Measurements from ENCODE around the gene PLPPR3. TPM values are rescaled to one million over a fixed set of nuclear protein-coding genes. Genes with fewer than 3 reads are reported as not detected.

Gene PLPPR3
- polyA plus RNA-seq, 1 donor (not counting 4 experiments of a cell fraction or from before 2014, with no cell fraction given): not detected

- Histone ChIP-seq H3K9me1 (ENCODE audit: control insufficient read depth, extremely low read depth, insufficient read depth, low read length) (no peaks in the 10 kb centered on the region), H3K36me3 (ENCODE audit: control insufficient read depth in 2 of 2, extremely low read depth in 1 of 2, insufficient read depth in 2 of 2, low read length in 2 of 2) (no peaks in the 10 kb centered on the region), H2AFZ (ENCODE audit: control insufficient read depth, low read length) (no peak overlapping the region), H4K20me1 (ENCODE audit: control insufficient read depth, extremely low read depth, insufficient read depth, low read length) (no peaks in the 10 kb centered on the region), H3K27me3 (ENCODE audit: control insufficient read depth, extremely low read depth, insufficient read depth, low read length) (peaks cover 11% of the 10 kb centered on the region), H3K9me3 (ENCODE audit: control insufficient read depth, low read depth, low read length) (no peaks in the 10 kb centered on the region), H3K27ac (ENCODE audit: control insufficient read depth, insufficient read depth, low read length) (no peak overlapping the region), H3K9ac (ENCODE audit: control insufficient read depth, extremely low read depth, insufficient read depth, low read length) (no peak overlapping the region), H3K79me2 (ENCODE audit: control insufficient read depth, insufficient read depth, low read length) (no peaks in the 10 kb centered on the region), H3K4me3 (ENCODE audit: control insufficient read depth in 2 of 3, extremely low read depth in 1 of 3, insufficient read depth in 2 of 3, low read depth in 1 of 3, low read length in 3 of 3) (no peak overlapping the region), H3K4me1 (ENCODE audit: control insufficient read depth, extremely low read depth, insufficient read depth, low read length) (no peaks in the 10 kb centered on the region), H3K4me2 (ENCODE audit: control insufficient read depth, extremely low read depth, insufficient read depth, low read depth, low read length) (no peak overlapping the region)
- no peak for TF ChIP-seq CTCF (optimal IDR thresholded peaks at IDR 0.05 in 1 of 3, IDR thresholded peaks at IDR 0.05 in 1 of 3, conservative IDR thresholded peaks at IDR 0.05 in 1 of 3; ENCODE audit: extremely low read depth in 1 of 3, insufficient read depth in 2 of 3, low read length in 3 of 3)
- no peak for TF ChIP-seq EZH2 (IDR thresholded peaks at IDR 0.05; ENCODE audit: low read length)
- dilution Hi-C loops (cut with MboI; ENCODE audit: extremely low pct_ligation_motif_present, low sequenced_read_pairs): no loop called here
- FAIRE-seq (no peak), DNase-seq (ENCODE audit: low read depth, low spot score) (no peak)
Measured at GRCh38 chr19:829129-829758, 7.5 kb upstream of the PLPPR3 start.

GRCh38 chr19:827710-828321 lies 6.1 kb upstream of the PLPPR3 start, which contains the start of gene AZU1:
AZU1 (plus strand) TSS chr19:827837; CDS start chr19:827847, 10 bp downstream.
- Histone ChIP-seq H3K4me1 (ENCODE audit: control insufficient read depth, extremely low read depth, insufficient read depth, low read length) (no peaks in the 10 kb centered on the region), H4K20me1 (ENCODE audit: control insufficient read depth, extremely low read depth, insufficient read depth, low read length) (no peaks in the 10 kb centered on the region), H3K27ac (ENCODE audit: control insufficient read depth, insufficient read depth, low read length) (no peak within 1 kb of the TSS), H3K9me3 (ENCODE audit: control insufficient read depth, low read depth, low read length) (no peaks in the 10 kb centered on the region), H3K9me1 (ENCODE audit: control insufficient read depth, extremely low read depth, insufficient read depth, low read length) (no peaks in the 10 kb centered on the region), H3K9ac (ENCODE audit: control insufficient read depth, extremely low read depth, insufficient read depth, low read length) (no peak within 1 kb of the TSS), H3K27me3 (ENCODE audit: control insufficient read depth, extremely low read depth, insufficient read depth, low read length) (peaks cover 9% of the 10 kb centered on the region), H3K79me2 (ENCODE audit: control insufficient read depth, insufficient read depth, low read length) (no peaks in the 10 kb centered on the region), H3K36me3 (ENCODE audit: control insufficient read depth in 2 of 2, extremely low read depth in 1 of 2, insufficient read depth in 2 of 2, low read length in 2 of 2) (no peaks in the 10 kb centered on the region), H2AFZ (ENCODE audit: control insufficient read depth, low read length) (no peak within 1 kb of the TSS), H3K4me2 (ENCODE audit: control insufficient read depth, extremely low read depth, insufficient read depth, low read depth, low read length) (no peak within 1 kb of the TSS), H3K4me3 (ENCODE audit: control insufficient read depth in 2 of 3, extremely low read depth in 1 of 3, insufficient read depth in 2 of 3, low read depth in 1 of 3, low read length in 3 of 3) (no peak within 1 kb of the TSS)
- DNase-seq (ENCODE audit: low read depth, low spot score): no peak
- dilution Hi-C loops (cut with MboI; ENCODE audit: extremely low pct_ligation_motif_present, low sequenced_read_pairs): no loop called here
- FAIRE-seq: no peak
- TF ChIP-seq CTCF (optimal IDR thresholded peaks at IDR 0.05 in 1 of 3, IDR thresholded peaks at IDR 0.05 in 1 of 3, conservative IDR thresholded peaks at IDR 0.05 in 1 of 3; ENCODE audit: extremely low read depth in 1 of 3, insufficient read depth in 2 of 3, low read length in 3 of 3) (no peak), EZH2 (IDR thresholded peaks at IDR 0.05; ENCODE audit: low read length) (no peak)

Measured in keratinocyte (primary cell).